ENCODE measurements around the gene DOCK11. TPM values are rescaled to one million over a fixed set of nuclear protein-coding genes. Genes with fewer than 3 reads are reported as not detected.

DOCK11 gene
- total and polyA plus RNA-seq, 2 donors (not counting 3 experiments of a cell fraction or from before 2014, with no cell fraction given): 0.37 to 0.86 TPM

DNA sequence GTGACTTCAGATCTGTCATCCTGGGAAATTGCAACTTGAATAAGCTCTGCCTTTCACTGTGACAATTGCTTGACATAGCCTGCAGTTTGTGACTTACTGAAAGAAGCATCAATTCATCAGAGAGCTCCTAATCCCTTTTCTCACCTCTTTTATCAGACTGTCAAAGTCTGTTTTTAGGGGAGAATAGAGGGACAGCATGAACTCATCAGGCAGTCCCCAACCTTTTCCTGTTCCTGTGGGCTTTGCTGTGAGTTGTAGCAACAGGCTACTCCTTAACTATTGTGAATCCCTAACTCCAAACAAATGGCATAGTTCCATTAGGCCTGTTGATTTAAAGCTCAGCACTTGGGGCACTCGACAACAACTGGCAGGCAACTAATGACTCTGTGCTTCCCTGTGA, 64.9 kb downstream of the DOCK11 start:
- no peak overlapping the region for H3K27ac ChIP-seq (ENCODE audit: insufficient read depth, low read depth, low read length)
- H4K20me1 ChIP-seq (replicated peaks; ENCODE audit: control insufficient read depth, extremely low read depth, insufficient read depth, low read length): no peaks in the 10 kb centered on the region
- no TSS peak for BruUV-seq (replicated peaks)
- no peak overlapping the region for H3K9ac ChIP-seq (replicated peaks; ENCODE audit: extremely low read depth, insufficient read depth, low read length)
- FAIRE-seq: no peak
- ChIA-PET POLR2A (no interaction called here), CTCF (interaction anchor here (1.3 kb wide), 1 partner anchor 42 kb away, joined by 5 read pairs; no protein-coding TSS in a partner anchor)
- no peak overlapping the region for H2AFZ ChIP-seq (ENCODE audit: low read depth, low read length)
- H3K4me2 ChIP-seq (ENCODE audit: insufficient read depth, low read length): no peak overlapping the region
- H3K79me2 ChIP-seq (ENCODE audit: control insufficient read depth, insufficient read depth, low read length): no peaks in the 10 kb centered on the region
- intact Hi-C loops (cut with micrococcal nuclease): no loop called here
- dilution Hi-C loops (cut with MboI; ENCODE audit: extremely low pct_ligation_motif_present, low sequenced_read_pairs): no loop called here
- H3K36me3 ChIP-seq (ENCODE audit: control insufficient read depth in 2 of 2, extremely low read depth in 1 of 2, insufficient read depth in 2 of 2, low read length in 2 of 2): no peaks in the 10 kb centered on the region
- TF ChIP-seq JUN (IDR thresholded peaks at IDR 0.05; ENCODE audit: borderline replicate concordance, insufficient read depth, insufficient read length, low read depth) (no peak), GATA2 (IDR thresholded peaks at IDR 0.05; ENCODE audit: insufficient read depth, insufficient read length, low read depth, low read length) (no peak), POLR2AphosphoS5 (IDR thresholded peaks at IDR 0.05; ENCODE audit: insufficient read depth, low read depth, low read length) (no peak), MYC (IDR thresholded peaks at IDR 0.05; ENCODE audit: low read depth, low read length) (no peak), POLR2A (IDR thresholded peaks at IDR 0.05; ENCODE audit: low read depth, low read length) (no peak), FOS (IDR thresholded peaks at IDR 0.05; ENCODE audit: borderline replicate concordance, insufficient read depth, low read length) (no peak), EZH2 (IDR thresholded peaks at IDR 0.05; ENCODE audit: borderline replicate concordance, low read depth, low read length, severe bottlenecking) (no peak)
- TF ChIP-seq, protein P1, sequence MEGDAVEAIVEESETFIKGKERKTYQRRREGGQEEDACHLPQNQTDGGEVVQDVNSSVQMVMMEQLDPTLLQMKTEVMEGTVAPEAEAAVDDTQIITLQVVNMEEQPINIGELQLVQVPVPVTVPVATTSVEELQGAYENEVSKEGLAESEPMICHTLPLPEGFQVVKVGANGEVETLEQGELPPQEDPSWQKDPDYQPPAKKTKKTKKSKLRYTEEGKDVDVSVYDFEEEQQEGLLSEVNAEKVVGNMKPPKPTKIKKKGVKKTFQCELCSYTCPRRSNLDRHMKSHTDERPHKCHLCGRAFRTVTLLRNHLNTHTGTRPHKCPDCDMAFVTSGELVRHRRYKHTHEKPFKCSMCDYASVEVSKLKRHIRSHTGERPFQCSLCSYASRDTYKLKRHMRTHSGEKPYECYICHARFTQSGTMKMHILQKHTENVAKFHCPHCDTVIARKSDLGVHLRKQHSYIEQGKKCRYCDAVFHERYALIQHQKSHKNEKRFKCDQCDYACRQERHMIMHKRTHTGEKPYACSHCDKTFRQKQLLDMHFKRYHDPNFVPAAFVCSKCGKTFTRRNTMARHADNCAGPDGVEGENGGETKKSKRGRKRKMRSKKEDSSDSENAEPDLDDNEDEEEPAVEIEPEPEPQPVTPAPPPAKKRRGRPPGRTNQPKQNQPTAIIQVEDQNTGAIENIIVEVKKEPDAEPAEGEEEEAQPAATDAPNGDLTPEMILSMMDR (IDR thresholded peaks at IDR 0.05; ENCODE audit: extremely low read depth in 1 of 2, insufficient read depth in 1 of 2, low read depth in 1 of 2, low read length in 2 of 2): no peak
- TF ChIP-seq, protein P2, sequence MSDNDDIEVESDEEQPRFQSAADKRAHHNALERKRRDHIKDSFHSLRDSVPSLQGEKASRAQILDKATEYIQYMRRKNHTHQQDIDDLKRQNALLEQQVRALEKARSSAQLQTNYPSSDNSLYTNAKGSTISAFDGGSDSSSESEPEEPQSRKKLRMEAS (IDR thresholded peaks at IDR 0.05; ENCODE audit: insufficient read depth, insufficient read length): no peak
- H3K4me1 ChIP-seq (ENCODE audit: control insufficient read depth, extremely low read depth, insufficient read depth, low read length): no peaks in the 10 kb centered on the region
- H3K4me3 ChIP-seq (replicated peaks in 1 of 3; ENCODE audit: insufficient read depth in 1 of 3, low read depth in 1 of 3, low read length in 3 of 3): no peak overlapping the region
- no peaks in the 10 kb centered on the region for H3K9me3 ChIP-seq (replicated peaks; ENCODE audit: control insufficient read depth, insufficient read depth, low read length)
- H3K27me3 ChIP-seq (ENCODE audit: control insufficient read depth in 2 of 2, insufficient read depth in 2 of 2, low read length in 2 of 2): no peaks in the 10 kb centered on the region
- no peak for DNase-seq (ENCODE audit: low read depth, low spot score)
- no peaks in the 10 kb centered on the region for H3K9me1 ChIP-seq (replicated peaks; ENCODE audit: control insufficient read depth, extremely low read depth, insufficient read depth, low read length)
